HG03064 (cell line): Measurements from ENCODE around the gene SERPINE2.
"Not testable (repeated sequence)": the region's sequence is repeated elsewhere in the genome, so short reads cannot be mapped to it uniquely, and the experiment has no call there.

Source experiments
- ATAC-seq: cut with Tn5 transposase; IDR thresholded peaks from one replicate; pipeline ENCODE4 v1.9.1; 2021; ENCODE audit warnings: low read depth; ENCODE audit not compliant: unreplicated experiment

SERPINE2 gene

DNA sequence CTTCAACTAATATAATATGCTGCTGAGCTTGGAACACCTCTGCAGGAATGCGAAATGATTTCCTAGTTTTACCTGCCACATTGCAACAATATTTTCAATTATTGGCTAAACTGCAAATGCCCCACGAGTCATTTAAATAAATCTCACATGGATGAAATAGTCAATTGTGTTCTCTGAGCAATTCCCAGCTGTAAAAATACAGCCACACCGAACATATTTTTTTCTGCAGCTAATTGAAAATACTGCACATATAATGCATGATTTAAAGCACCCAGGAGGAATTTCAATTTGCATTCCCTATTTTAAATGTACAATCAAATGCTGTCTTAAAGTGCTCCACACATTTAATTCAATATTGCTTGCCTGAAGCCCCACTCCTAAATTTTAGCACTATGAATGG lies 18.6 kb downstream of the SERPINE2 start:
- ATAC-seq = no peak

DNA sequence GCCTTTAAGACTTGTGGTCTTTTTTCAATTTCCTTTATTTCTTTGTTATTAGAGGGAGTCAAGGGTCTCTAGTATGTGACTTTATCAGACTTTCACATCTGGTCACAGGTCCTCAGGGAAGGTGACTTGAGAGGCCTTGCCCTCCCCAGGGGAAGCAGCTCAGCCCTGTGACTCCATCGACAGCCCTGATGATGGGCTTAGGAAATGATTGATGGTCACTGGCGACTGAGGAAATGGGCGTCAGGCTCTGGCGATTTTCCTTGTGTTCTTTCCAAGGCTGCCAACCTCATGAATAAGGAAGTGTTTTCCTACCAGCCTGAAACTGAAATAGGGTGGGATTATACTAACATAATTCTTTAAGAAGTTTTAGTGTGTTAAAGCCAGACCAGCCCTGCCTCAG lies 21.1 kb downstream of the SERPINE2 start:
- ATAC-seq = no peak

DNA sequence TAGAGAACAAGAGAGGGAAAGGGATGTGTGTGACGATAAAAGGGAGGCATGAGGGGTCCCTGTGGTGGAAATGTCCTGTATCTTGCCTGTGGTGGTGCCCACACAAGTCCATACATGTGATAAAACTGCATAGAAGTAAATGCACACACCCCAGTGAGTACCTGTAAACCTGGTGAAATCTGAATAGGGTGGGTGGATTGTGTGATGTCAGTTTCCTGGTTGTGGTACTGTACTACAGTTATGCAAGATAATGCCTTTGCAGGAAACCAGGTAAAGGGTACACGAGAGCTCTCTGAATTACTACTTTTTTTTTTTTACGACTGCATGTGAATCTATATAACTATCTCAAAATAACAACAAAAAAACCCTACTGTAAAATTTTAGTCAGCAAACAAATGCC lies 22.1 kb downstream of the SERPINE2 start:
- ATAC-seq = no peak

DNA sequence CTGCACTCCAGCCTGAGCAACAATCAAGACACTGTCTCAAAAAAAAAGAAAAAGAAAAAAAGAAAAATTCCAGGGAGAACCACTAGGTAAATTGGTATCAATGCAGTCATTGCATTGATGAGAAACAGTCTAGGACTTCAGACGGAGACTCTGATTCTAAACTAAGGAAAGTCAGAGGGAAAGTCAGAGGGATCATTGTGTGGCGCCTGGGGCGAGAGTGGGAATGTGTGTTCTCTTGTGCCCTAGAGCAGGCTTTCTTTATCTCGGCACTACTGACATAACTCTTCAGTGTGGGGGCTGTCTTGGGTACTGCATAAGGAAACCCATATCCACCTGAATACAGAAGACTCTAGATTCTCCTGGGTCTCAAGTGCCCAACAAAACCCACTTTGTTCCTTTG lies 24.8 kb downstream of the SERPINE2 start:
- no peak for ATAC-seq

DNA sequence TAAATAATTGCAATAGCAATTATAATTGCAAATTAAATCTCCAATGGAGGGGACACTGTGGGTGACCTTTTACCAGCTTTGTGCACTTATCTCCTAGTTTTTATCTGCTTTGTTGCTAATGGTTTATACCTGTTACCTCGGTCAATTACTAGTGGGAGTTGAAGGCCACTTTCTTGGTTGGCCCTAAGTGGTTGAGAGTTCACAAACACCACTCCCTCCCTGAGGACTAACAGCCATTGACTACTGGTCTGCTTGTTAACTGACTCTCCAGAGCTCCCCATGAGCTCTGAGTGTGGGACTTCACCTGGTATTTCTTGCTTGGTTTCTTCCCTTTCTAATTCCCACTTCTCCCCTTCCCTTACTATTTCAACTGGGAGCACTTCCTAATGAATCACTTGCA lies 27.2 kb downstream of the SERPINE2 start:
- no peak for ATAC-seq

DNA sequence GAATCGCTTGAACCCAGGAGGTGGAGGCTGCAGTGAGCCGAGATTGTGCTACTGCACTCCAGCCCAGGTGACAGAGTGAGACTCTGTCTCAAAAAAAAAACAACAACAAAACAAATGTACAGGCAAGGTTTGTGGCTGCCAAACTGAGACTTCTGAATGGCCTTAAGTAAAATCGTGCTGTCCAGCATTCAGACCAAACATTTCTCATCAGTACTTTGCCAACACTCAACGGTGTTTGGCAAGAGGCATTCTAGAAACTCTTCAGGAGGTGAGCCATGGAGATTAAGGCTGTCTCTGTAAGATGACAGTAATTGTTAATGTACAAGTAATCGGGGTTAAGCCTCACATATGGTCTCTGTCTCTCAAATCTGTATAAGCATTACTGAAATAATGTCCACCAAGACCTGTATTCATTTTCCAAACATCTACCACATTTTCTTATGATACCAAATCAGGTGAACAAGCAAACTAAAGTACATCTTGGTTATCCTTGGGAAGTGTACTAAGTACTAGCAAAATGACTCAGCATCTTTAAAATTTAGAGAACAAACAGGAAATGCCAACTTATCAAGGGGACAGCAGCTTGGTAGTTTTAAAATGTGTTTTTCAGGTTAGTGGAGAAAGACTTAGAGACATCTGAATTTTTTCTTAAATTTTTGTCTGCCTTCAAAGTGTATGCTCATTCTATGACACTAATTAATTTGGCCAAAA lies 29.3 kb downstream of the SERPINE2 start:
- ATAC-seq = no peak

DNA sequence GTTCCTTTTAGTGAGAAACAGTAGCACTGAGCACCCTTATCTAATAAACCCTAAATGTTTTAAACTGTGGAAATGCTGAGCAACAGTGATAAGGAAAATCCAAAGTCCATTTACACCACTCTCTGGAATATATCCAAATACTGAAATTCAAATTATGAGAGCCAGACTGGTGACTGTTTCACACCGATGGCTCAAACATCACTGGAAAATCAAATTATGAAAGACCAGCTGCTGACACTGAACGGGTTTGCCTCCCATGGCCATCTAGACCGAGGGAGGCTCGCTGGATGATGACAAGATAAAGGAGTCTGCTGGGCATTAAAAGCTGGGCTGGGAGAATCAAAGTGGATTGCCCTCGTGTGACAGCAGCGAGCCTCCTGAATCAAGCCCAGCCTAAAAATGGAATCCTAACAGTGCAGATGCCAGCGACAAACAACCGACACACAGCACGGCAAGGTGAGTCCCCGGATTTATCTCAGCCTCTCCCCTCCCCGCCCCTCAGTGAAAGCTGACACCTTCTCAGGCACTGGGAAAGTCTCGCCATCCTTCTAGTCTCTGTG lies 30.3 kb downstream of the SERPINE2 start:
- no peak for ATAC-seq

DNA sequence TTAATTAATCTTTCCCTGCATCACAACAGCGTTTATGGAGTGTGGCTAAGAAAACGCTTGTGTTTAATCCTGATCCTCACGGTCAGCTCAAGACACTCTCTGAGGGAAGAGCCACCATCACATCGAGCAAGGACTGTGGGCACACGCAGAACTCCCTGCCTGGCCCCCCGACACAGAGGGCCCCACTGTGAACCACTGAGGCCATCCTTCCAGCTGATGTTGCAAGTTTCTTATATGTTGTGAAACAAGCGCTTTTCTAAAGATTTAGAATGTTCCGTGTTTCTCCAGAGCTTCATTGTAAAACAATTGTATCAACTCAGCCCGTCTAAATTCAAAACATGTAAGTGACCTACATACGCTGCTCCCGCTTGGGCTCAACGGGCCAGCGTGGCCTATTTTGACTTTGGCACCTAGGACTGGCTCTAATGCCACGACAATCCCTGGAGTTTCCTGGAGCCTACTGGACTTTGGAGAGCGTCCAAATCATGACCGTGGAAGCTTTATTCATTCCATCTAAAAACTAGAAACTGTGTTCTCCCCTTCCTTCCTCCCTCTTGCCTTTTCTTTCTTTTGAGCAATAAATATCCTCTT lies 34.9 kb downstream of the SERPINE2 start:
- ATAC-seq = no peak

DNA sequence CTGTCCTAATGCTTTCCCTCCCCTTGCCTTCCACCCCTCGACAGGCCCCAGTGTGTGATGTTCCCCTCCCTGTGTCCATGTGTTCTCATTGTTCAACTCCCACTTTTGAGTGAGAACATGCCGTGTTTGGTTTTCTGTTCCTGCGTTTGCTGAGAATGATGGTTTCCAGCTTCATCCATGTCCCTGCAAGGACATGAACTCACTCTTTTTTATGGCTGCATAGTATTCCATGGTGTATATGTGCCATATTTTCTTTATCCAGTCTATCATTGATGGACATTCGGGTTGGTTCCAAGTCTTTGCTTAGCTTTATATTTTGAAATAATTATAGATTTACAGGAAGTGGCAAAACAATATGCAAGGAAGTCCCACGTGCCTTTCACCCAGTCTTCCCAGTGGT lies 38.4 kb downstream of the SERPINE2 start:
- ATAC-seq = not testable (repeated sequence)

DNA sequence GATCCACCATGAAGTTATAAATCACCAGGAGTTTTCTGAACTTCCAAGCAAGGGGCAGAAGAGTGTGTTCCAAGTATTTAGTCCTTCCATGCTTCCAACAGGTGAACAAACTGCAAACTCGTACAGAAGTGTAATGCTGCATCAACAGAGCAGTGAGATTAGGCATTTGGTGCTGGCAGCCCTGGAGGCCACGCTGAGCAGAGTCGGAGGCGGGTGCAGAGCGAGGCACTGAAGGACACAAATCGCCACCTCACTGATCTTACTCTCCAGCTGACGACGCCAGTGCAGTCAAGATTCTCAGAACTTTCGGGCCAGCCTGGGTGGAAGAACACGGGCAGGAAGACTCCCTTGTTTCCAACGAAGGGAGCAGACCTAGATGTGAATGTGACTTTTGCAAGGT lies 39.2 kb downstream of the SERPINE2 start:
- ATAC-seq = no peak

DNA sequence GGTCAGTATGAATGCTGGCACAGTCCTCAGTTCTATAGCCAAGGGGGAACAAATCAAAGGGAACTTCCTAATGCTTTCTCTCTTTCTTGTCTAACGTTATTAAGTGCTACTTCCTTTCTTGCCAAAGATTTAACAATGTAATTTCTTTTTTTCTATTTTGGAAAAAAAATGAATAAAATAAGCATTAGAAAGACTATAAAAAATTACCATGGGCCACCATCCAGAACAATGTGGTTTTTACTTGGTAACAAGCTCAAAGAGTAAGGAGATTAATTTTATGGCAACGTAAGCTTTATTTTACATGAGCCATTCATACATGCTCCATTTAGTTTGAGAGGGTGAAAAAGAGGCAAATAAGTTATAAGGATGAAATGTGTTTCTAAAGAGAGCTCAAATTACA lies 40.1 kb downstream of the SERPINE2 start:
- ATAC-seq = no peak

DNA sequence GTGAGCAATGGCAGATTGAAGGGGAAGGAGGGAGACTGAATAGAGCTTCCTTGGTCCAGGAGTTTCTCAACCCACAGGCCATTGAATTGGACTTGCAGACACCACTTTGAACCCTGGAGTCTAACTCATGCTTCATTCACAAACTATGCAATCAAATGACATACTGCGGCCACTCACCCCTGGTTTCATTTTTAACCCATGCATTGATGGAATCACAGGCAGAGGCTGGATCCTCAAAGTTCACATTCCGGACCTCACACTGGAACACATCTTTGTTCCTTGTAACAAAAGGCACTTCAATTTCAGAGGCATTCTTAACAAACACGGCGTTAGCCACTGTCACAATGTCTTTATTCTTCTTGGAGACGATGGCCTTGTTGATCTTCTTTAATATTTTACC lies 41.1 kb downstream of the SERPINE2 start:
- ATAC-seq = no peak

DNA sequence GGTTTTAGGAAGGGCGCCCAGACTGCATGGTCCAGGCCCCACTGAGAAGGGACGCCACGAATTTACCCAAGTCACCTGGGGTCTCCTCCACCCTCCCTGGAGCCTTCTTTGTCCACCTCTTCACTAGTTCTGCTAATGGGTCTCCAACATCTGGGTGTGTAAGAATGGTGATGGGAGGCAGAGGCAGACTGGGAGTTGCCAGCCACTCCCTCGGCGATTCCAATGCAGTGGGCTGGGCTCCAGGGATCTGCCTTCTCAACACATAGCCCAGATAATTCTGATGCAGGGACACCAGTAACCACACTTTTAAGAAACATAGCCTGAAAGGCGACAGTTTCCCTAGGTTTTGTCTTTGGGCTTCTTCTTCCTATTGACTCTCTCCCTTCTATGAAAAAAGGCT lies 42.7 kb downstream of the SERPINE2 start:
- no peak for ATAC-seq

DNA sequence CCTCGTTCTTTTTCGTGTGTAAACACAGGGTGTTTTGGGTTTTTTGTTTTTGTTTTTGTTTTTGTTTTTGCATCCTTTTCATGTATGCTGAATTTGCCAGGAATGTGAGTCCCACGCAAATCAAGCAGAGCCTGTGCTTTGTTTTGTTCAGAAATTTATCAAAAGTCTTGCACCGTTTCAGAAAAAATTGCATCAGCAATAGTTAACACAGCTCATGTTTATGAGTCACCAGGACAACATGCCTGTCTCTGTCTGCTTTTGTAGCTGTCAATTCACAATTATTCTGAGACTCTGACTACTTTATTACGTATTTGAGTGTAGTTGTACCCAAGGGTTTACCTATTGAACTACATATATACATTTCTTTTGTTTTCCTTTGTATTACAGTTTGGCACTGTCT lies 43.5 kb downstream of the SERPINE2 start:
- ATAC-seq = no peak

DNA sequence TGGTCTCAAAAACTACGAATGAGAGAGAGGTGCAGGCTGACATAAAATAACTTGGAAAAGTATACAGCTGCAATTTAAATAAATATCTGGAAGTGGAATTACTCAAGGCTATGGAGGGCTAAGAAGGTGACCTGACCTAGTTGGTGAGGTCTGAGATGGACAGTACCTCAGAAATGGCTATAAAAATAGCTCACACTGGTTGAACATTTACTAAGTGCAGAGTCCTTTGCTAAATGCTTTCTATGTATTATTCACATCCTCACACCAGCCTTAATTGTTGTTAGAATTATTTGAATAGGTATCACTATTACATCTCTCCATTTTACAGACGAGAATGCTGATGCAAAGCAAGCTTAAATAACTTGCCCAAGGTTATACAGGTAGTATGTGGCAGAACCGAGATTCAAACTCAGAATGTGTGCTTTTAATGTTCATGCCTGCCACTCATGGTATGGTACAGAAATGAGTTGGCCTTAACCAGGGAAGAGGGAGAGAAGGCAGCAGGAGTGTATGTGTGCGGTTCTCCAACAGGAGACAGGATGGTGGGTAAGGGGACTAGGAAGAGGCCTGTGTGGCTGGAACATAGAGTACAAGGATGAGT lies 44.4 kb downstream of the SERPINE2 start:
- no peak for ATAC-seq

DNA sequence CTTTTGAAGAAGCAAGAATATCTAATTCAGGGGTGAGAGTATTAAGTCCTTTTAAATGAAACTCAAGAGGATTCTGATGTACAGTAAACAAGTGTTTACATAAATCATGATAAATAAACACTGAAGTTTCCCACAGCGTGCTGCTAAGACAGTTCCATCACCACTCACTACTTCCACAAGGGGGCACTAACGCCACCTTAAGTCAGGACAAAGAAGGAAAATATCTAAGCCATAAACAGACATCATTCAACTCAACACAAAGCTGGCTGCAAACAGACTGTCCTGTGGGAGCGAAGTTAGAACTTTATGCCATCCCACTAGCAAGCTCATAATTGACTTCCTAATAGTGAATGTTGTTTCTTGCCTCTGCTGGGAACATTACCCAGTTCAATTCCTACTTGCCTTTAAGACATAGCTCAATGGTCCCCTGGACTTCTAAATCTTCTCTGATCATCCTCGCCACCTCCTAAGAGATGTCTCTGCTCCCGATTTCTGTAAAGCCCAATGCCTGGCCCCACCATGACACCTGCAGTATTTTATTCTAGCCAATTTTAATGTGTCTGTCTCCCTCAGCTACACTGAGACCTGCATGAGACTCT lies 45.4 kb downstream of the SERPINE2 start:
- no peak for ATAC-seq

DNA sequence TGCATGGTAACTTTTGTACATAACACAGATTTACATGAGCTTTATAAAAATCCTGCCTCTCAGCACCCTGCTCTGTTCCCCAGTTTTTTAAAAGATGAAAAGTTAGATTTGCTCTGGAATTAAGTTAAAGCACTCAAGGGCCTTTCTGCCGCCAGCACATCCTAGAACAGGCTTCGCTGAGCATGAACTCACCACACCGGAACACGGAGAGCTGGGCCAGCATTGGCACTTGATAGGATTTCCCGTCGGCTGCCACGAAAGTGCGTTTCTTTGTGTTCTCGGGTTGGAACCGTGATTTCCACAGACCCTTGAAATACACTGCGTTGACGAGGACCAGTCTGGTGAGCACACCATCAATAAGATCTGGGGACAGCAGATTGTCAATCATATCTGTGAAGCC lies 47.5 kb downstream of the SERPINE2 start:
- ATAC-seq = no peak

DNA sequence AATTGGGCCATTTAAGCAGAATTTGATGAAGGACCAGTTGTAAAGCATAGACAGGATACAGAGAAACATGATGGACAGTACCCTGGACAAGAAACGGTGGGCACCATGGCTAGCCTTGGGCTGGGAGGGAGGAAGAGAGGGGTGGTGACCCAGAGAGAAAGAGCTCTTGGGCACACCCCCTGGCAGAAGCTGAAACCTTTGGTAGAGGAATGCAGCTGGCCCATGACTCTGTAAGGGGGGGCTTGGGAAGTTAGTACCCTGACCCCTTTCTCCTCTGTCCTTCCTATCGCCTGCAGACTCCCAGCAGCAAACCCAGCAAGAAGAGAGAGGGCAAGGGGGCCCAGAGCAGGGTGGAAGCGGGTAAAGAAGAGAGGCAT lies 49.2 kb downstream of the SERPINE2 start:
- no peak for ATAC-seq

DNA sequence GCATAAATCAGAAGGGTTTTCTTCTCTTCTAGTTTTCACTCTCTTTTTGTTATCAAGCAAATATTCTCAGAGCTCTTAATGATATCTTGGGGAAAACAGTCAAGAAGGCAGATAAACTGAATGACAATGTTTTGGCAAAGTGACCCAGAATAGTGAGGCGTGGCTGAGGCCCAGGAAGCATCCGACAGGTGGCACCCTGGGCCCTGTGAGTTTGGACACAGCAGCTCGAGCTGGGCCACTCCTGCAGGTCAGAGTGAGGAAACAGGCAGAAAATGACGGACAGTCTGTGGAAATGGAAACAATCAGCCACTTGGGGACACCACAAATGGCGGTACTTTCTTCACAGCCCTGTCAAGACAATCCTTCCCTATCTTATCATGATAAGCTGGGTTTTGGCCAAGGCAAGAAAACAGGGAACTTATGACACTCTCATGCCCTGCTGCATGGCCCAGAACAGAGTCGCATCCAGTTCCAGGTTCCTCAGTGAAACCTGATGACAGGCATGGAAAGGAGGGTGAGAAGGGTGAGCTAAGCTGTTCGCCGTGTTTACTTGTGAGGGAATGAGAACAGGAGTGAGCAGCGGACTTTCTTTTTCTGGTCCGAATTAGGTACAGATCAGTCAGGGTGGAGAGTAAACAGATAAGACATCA lies 49.8 kb downstream of the SERPINE2 start:
- no peak for ATAC-seq

DNA sequence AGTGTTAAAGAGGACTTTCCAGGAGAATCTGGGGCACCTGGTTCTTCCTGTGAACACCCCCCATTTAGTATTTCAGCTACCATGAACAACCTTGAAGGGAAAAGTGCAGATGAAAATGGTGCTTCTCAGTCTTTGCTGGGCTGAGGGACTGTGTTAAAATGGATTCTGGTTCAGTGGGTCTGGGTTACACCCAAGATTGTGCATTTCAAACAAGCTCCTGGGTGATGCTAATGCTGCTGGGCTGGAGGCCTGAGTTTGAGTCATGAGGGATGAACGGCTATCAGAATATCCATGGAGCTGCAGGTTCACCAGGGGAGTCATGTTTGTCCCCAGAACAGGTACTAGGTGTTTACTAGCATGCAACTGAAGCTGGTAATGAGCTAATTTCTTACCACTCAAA lies 57.8 kb downstream of the SERPINE2 start:
- ATAC-seq = no peak

DNA sequence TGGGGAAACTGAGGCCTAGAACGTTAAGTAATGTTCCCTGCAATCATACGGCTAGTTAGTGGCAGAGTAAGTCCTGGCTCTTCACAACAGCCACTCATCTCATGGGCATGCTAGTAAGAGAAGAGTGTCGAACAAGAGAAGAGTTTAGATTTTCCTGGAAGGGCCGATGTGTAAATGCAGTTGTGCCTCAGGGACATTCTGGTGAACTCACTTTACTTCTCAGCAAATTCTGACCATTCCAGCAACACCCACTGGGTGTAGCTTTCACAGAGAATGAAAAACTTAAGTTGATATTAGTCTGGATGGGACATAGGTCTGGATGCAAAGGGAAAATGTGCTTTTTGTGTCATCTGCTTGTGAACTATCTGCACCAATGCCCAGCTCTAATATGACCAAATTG lies 58.3 kb downstream of the SERPINE2 start:
- ATAC-seq = no peak
